HUES6 (cell line): ENCODE measurements around the gene KCTD10.
A peak's percentile ranks its signal among the peaks of the same experiment; 100 is the strongest.
"Not testable (repeated sequence)": the region's sequence is repeated elsewhere in the genome, so short reads cannot be mapped to it uniquely, and the experiment has no call there.

Experiments
- H3K27ac ChIP-seq: 2 replicates; pipeline ENCODE4 v1.7.0; 2013; ENCODE audit warnings: low read depth, mild to moderate bottlenecking, low read length, inconsistent platforms
- H3K27me3 ChIP-seq: 2 replicates; pipeline ENCODE4 v1.6.1; 2013; ENCODE audit warnings: low read length; ENCODE audit not compliant: control insufficient read depth, insufficient read depth
- H3K36me3 ChIP-seq: 2 replicates; pipeline ENCODE4 v1.6.1; 2013; ENCODE audit warnings: low read length; ENCODE audit not compliant: control insufficient read depth, insufficient read depth
- H3K4me1 ChIP-seq: 2 replicates; pipeline ENCODE4 v1.6.1; 2013; ENCODE audit warnings: low read length; ENCODE audit not compliant: control insufficient read depth, insufficient read depth
- H3K4me3 ChIP-seq: 2 replicates; pipeline ENCODE4 v1.5.1; 2013; ENCODE audit warnings: low read depth, low read length
- H3K9ac ChIP-seq: one replicate; pipeline ENCODE4 v1.6.1; 2013; ENCODE audit warnings: mild to moderate bottlenecking, low read length
- H3K9me3 ChIP-seq: 2 replicates; pipeline ENCODE4 v1.6.1; 2013; ENCODE audit warnings: low read depth, low read length; ENCODE audit not compliant: control insufficient read depth, insufficient read depth

Gene KCTD10

DNA sequence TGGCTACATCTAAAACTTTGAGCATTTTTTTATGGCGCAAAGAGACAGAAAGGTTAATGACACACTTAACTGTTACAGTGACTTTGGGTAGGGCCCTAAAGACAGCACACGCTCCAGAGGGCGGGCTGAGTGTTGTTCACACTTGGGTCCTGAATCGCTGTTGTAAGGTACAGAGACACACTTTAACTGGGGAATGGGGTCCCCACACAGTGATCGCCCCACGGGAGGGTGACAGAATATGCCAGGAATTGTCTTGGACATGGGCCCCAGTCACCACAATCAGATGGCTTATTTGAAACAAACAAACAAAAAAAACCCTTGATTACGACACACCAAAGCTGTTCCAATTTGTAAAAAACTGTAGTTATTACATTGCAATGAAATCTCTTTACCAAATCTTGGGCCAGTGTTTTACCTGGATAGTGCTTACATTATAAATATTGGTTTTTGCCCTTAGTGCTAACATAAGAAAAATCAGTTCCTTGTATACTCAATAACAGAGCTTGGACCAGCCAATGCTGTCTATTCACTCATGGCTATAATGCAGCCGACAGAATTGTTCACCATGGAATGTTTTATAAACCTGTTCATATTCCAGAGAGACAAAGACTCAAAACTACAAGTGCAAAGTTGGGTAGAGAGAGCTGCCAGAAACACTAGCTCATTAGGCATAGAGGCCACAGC is 28.3 kb downstream of the KCTD10 start:
- no peaks in the 10 kb centered on the region for H3K4me1 ChIP-seq
- H3K4me3 ChIP-seq: no peak overlapping the region
- no peak overlapping the region for H3K9ac ChIP-seq
- H3K9me3 ChIP-seq: no peaks in the 10 kb centered on the region
- peaks cover 84% of the 10 kb centered on the region for H3K36me3 ChIP-seq
- no peaks in the 10 kb centered on the region for H3K27me3 ChIP-seq
- no peak overlapping the region for H3K27ac ChIP-seq

DNA sequence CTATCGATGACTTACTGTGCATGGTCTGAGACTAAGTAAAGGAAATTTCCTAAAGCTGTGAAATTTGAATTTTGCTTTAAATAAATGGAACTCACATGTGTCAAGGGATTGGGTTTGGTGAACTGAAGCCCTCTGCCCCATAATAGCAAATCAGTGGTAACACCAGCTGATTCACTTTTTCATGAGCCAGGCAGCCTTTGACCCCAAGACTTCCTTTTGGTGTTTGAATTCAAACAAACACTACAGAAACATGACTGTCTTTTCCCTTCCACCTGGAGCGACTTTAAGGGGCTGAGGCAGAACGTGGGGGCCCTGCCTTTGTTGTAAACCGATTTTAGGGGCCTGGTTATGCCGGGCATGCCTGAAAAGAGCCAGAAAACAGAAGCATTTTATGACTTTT is 28.8 kb downstream of the KCTD10 start:
- Histone ChIP-seq H3K4me3 (no peak overlapping the region), H3K27me3 (no peaks in the 10 kb centered on the region), H3K9ac (no peak overlapping the region), H3K36me3 (peaks cover 78% of the 10 kb centered on the region), H3K27ac (no peak overlapping the region), H3K4me1 (no peaks in the 10 kb centered on the region), H3K9me3 (no peaks in the 10 kb centered on the region)

DNA sequence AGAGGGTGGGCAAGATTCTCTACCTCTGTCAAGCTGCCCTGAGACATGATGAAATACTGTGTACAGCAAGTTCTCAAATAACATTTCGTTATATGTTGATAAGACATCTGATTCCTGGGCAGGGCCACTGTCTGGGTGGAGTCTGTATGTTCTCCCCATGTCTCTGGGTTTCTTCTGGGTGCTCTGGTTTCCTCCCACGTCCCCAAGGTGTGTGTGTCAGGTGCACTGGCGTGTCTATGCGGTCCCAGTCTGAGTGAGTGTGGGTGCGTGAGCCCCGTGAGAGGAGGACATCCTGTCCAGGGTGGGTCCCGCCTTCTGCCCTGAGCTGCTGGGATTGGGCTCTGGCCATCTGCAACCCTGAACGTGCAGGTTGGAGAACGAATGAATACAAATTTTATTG is 29.6 kb downstream of the KCTD10 start:
- no peak overlapping the region for H3K9ac ChIP-seq
- no peak overlapping the region for H3K27ac ChIP-seq
- H3K27me3 ChIP-seq: no peaks in the 10 kb centered on the region
- H3K36me3 ChIP-seq: peaks cover 70% of the 10 kb centered on the region
- H3K9me3 ChIP-seq: no peaks in the 10 kb centered on the region
- no peak overlapping the region for H3K4me3 ChIP-seq
- no peaks in the 10 kb centered on the region for H3K4me1 ChIP-seq

DNA sequence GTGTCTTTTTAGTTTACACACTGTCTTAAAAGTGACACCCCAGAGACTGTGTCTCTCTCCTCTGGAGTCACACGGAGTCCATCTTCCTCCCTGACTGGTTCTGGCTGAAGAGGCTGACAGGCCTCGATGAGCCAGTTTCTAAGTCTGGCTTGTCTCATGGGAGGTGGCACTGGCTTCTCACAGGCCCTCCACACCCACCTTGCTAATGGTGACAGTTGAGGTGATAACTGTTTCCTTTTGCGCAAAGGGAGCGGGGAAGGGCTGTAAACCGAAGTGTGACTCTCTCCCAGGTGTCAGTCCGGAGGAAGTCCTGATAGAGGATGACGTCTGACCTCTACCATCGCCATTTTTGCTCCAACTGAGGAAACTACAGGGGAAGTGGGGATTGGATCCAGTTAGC is 30.2 kb downstream of the KCTD10 start:
- H3K36me3 ChIP-seq: peaks cover 64% of the 10 kb centered on the region
- H3K27ac ChIP-seq: no peak overlapping the region
- no peak overlapping the region for H3K4me3 ChIP-seq
- no peaks in the 10 kb centered on the region for H3K27me3 ChIP-seq
- H3K4me1 ChIP-seq: no peaks in the 10 kb centered on the region
- H3K9me3 ChIP-seq: no peaks in the 10 kb centered on the region
- no peak overlapping the region for H3K9ac ChIP-seq

DNA sequence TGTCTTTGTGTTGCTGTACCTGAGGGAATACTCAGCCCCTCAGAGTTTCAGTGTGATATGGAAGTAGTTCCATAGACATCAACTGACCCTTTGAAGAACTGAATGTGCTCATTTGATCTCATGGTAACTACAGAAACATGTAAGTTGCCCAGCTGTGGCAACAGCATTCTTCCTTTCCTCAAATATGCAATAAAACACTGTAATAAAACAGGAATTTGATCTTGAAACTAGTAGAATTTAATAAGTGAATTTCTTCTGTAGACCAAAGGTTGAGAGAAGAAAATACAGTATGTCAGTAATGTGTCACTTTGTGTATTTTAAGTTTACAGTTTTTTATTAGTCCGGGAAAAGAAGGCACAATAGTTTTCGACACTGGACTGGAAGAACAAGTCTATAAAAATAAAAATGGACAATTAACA is 31.9 kb downstream of the KCTD10 start:
- no peaks in the 10 kb centered on the region for H3K9me3 ChIP-seq
- H3K27me3 ChIP-seq: no peaks in the 10 kb centered on the region
- H3K27ac ChIP-seq: no peak overlapping the region
- peaks cover 5% of the 10 kb centered on the region; the same call in 1 of the 2 replicates for H3K4me1 ChIP-seq
- H3K9ac ChIP-seq: no peak overlapping the region
- H3K36me3 ChIP-seq: peaks cover 47% of the 10 kb centered on the region
- no peak overlapping the region for H3K4me3 ChIP-seq

DNA sequence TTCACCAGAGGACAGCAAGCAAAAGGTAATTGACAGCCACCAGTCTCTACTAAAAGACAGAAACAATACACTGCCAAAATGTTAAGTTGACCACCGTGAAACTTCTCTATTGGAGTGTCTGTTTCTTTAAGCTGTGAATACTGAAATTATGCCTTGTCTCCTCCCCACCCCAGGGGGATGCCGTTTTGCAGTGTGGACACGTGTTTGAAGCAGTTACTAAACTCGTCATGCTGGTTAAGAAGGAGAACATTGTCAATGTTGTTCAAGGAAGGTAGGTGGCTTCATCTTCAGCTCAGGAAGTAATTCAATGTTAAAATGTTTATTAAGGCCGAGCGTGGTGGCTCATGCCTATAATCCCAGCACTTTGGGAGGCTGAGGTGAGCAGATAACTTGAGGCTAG is 32.8 kb downstream of the KCTD10 start:
- H3K27me3 ChIP-seq: no peaks in the 10 kb centered on the region
- no peaks in the 10 kb centered on the region for H3K9me3 ChIP-seq
- no peak overlapping the region for H3K9ac ChIP-seq
- H3K4me1 ChIP-seq: peaks cover 5% of the 10 kb centered on the region; the same call in 1 of the 2 replicates
- H3K4me3 ChIP-seq: no peak overlapping the region
- H3K36me3 ChIP-seq: peaks cover 38% of the 10 kb centered on the region
- H3K27ac ChIP-seq: no peak overlapping the region

DNA sequence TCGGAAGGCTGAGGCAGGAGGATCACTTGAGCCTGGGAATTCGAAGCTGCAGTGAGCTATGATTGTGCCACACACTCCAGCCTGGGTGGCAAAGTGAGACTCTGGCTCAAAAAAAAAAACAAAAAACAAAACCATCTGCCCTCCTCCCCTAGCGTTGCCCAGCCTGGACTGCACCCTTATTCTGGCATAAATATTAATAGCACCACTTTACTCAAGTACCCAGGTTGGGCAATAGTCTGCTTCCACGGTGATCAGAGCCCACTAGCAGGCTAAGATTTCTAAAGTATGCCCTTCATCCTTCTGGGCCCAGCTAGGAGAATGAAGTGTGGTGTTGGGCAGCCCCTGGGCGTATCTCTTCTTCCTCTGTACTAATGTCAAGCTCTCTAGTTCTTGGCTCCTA is 33.3 kb downstream of the KCTD10 start:
- Histone ChIP-seq H3K9me3 (no peaks in the 10 kb centered on the region), H3K4me1 (peaks cover 5% of the 10 kb centered on the region; the same call in 1 of the 2 replicates), H3K36me3 (peaks cover 33% of the 10 kb centered on the region), H3K27me3 (no peaks in the 10 kb centered on the region), H3K27ac (no peak overlapping the region), H3K9ac (no peak overlapping the region), H3K4me3 (no peak overlapping the region)

DNA sequence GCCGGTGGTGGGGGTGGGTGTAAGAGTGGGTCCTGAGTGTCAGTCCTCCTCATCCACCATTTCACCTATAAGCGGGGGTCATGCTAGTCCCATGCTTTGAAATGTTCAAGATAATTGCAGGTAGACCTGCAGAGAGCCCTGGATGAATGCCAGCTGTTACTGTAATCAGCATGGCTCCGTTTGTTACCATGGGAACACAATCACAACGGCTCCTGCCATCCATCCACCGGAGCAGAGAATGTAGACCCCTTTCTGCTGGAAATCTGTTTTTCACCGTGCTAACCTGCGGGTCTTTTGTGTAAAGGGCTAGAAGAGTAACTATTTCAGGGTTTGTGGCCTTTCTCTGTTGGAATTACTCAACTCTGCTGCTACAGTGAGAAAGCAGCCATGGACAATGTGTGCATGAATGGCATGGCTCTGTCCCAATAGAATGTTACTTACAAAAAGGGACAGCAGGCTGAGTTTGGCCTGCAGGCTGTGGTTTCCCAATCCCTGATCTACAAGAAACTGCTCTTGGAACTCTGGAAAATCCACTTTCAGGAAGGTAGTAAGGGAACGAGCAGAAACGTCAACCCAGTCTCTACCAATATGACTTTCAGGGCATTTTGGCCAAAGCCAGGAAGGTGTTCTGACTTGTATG is 36.1 kb downstream of the KCTD10 start:
- no peak overlapping the region for H3K9ac ChIP-seq
- no peak overlapping the region for H3K27ac ChIP-seq

DNA sequence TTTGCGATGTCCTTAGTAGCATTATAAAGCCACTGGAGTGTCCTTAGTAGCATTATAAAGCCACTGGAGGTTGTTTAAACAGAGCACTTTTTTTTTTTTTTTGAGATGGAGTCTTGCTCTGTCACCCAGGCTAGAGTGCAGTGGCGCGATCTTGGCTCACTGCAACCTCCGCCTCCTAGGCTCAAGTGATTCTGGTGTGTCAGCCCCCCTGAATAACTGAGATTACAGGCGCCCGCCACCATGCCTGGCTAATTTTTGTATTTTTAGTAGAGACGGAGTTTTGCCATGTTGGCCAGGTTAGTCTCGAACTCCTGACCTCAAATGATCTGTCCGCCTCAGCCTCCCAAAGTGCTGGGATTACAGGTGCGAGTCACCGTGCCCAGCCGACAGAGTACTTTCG is 37.1 kb downstream of the KCTD10 start:
- not testable (repeated sequence) for H3K36me3 ChIP-seq

More for the DNA sequence above, 36.1 kb downstream of the KCTD10 start:
- Histone ChIP-seq H3K36me3 (peaks cover 7% of the 10 kb centered on the region), H3K4me1 (peaks cover 18% of the 10 kb centered on the region), H3K27me3 (no peaks in the 10 kb centered on the region), H3K4me3 (no peak overlapping the region), H3K9me3 (no peaks in the 10 kb centered on the region)

DNA sequence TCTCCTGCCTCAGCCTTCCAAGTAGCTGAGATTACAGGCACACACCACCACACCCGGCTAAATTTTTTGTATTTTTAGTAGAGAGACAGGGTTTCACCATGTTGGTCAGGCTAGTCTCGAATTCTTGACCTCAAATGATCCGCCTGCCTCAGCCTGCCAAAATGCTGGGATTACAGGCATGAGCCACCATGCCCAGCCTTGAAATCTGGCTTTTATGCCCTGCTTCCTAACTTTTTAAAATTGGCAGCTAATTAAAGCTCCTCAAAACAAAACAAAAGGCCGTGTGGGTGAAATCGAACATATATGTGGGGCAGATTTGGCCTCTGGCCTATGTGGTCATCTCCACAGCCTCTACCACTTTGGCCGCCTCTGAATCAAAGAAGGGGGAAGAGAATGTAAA is 37.9 kb downstream of the KCTD10 start:
- Histone ChIP-seq H3K9ac (no peak overlapping the region), H3K4me3 (no peak overlapping the region), H3K4me1 (peaks cover 35% of the 10 kb centered on the region), H3K9me3 (no peaks in the 10 kb centered on the region), H3K27me3 (no peaks in the 10 kb centered on the region), H3K27ac (no peak overlapping the region), H3K36me3 (no peaks in the 10 kb centered on the region)

More for the DNA sequence above, 37.1 kb downstream of the KCTD10 start:
- not testable (repeated sequence) for H3K9me3 ChIP-seq, H3K4me3 ChIP-seq, H3K27ac ChIP-seq, H3K9ac ChIP-seq, H3K27me3 ChIP-seq
- H3K4me1 ChIP-seq: peaks cover 28% of the 10 kb centered on the region

DNA sequence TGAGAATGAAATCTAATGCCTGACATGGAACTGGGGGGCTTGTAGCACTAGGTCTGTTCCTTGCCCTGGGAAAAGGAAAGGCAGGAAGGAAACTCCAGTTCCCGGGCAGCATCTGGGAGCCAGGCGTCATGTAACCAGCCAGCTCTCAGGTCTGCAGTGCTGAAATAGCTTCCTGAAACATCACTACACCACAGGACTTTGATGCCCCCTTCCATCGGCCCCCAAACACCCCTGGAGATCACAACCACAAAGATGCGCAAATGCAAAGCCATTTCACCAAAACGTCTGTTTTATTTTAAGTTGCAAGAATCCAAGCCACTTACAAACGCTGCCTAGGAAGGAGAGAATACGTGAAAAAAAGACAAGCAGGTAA is 40.9 kb downstream of the KCTD10 start:
- Histone ChIP-seq H3K9ac (peak overlapping the region; percentile 40), H3K9me3 (no peaks in the 10 kb centered on the region), H3K27me3 (no peaks in the 10 kb centered on the region), H3K4me3 (peak overlapping the region; percentile 26; the same call in 1 of the 2 replicates), H3K36me3 (no peaks in the 10 kb centered on the region), H3K4me1 (peaks cover 42% of the 10 kb centered on the region), H3K27ac (no peak overlapping the region)
